ENCODE results near the gene KAZN. TPM values are rescaled to one million over a fixed set of nuclear protein-coding genes. Genes with fewer than 3 reads are reported as not detected.

KAZN gene
- polyA plus RNA-seq, 1 donor (not counting 4 experiments of a cell fraction or from before 2014, with no cell fraction given), result 5.9 TPM

DNA sequence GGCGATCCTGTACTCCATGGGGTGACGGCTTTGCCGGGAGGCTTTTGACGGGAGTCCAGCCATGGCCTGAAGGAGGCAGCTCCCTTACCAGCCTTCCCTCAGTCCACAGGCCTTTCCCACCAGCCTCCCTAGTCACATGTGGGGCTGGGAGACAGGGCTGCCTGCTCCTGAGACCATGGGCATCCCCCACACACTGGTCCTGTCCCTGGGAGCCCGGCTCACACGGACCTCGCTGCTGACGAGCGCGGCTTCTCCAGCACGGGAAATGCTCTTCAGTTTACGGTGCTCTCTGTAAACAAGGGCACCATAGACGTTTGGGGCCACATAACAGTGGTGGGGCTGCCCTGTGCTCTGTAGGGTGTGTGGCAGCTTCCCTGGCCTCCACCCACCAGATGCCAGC is 450.6 kb downstream of the KAZN start:
- H3K4me3 ChIP-seq (ENCODE audit: control insufficient read depth in 2 of 3, extremely low read depth in 1 of 3, insufficient read depth in 2 of 3, low read depth in 1 of 3, low read length in 3 of 3), result no peak overlapping the region
- H3K36me3 ChIP-seq (ENCODE audit: control insufficient read depth in 2 of 2, extremely low read depth in 1 of 2, insufficient read depth in 2 of 2, low read length in 2 of 2), result peaks cover 5 to 6% of the 10 kb centered on the region in 2 experiments
- peaks cover 3% of the 10 kb centered on the region for H3K4me1 ChIP-seq (ENCODE audit: control insufficient read depth, extremely low read depth, insufficient read depth, low read length)
- H2AFZ ChIP-seq (ENCODE audit: control insufficient read depth, low read length), result no peak overlapping the region
- no peaks in the 10 kb centered on the region for H3K27me3 ChIP-seq (ENCODE audit: control insufficient read depth, extremely low read depth, insufficient read depth, low read length)
- no peaks in the 10 kb centered on the region for H3K9me1 ChIP-seq (ENCODE audit: control insufficient read depth, extremely low read depth, insufficient read depth, low read length)
- H3K9me3 ChIP-seq (ENCODE audit: control insufficient read depth, low read depth, low read length), result no peaks in the 10 kb centered on the region
- no peak overlapping the region for H3K4me2 ChIP-seq (ENCODE audit: control insufficient read depth, extremely low read depth, insufficient read depth, low read depth, low read length)
- FAIRE-seq (no peak), DNase-seq (ENCODE audit: low read depth, low spot score) (no peak)
- H3K27ac ChIP-seq (ENCODE audit: control insufficient read depth, insufficient read depth, low read length), result no peak overlapping the region
- no peak for TF ChIP-seq CTCF (optimal IDR thresholded peaks at IDR 0.05 in 1 of 3, IDR thresholded peaks at IDR 0.05 in 1 of 3, conservative IDR thresholded peaks at IDR 0.05 in 1 of 3; ENCODE audit: extremely low read depth in 1 of 3, insufficient read depth in 2 of 3, low read length in 3 of 3)
- TF ChIP-seq EZH2 (IDR thresholded peaks at IDR 0.05; ENCODE audit: low read length), result no peak
- no peak overlapping the region for H3K9ac ChIP-seq (ENCODE audit: control insufficient read depth, extremely low read depth, insufficient read depth, low read length)
- H4K20me1 ChIP-seq (ENCODE audit: control insufficient read depth, extremely low read depth, insufficient read depth, low read length), result no peaks in the 10 kb centered on the region
- no peaks in the 10 kb centered on the region for H3K79me2 ChIP-seq (ENCODE audit: control insufficient read depth, insufficient read depth, low read length)
- dilution Hi-C loops (cut with MboI; ENCODE audit: extremely low pct_ligation_motif_present, low sequenced_read_pairs), result no loop called here

GRCh38 chr1:15051882-15052528 is 453.5 kb downstream of the KAZN start:
- Histone ChIP-seq H3K9ac (ENCODE audit: control insufficient read depth, extremely low read depth, insufficient read depth, low read length) (no peak overlapping the region), H3K79me2 (ENCODE audit: control insufficient read depth, insufficient read depth, low read length) (no peaks in the 10 kb centered on the region), H3K9me3 (ENCODE audit: control insufficient read depth, low read depth, low read length) (no peaks in the 10 kb centered on the region), H3K4me3 (ENCODE audit: control insufficient read depth in 2 of 3, extremely low read depth in 1 of 3, insufficient read depth in 2 of 3, low read depth in 1 of 3, low read length in 3 of 3) (no peak overlapping the region), H3K36me3 (ENCODE audit: control insufficient read depth in 2 of 2, extremely low read depth in 1 of 2, insufficient read depth in 2 of 2, low read length in 2 of 2) (peaks cover 0 to 14% of the 10 kb centered on the region in 2 experiments), H2AFZ (ENCODE audit: control insufficient read depth, low read length) (no peak overlapping the region), H3K27me3 (ENCODE audit: control insufficient read depth, extremely low read depth, insufficient read depth, low read length) (no peaks in the 10 kb centered on the region), H4K20me1 (ENCODE audit: control insufficient read depth, extremely low read depth, insufficient read depth, low read length) (no peaks in the 10 kb centered on the region), H3K4me2 (ENCODE audit: control insufficient read depth, extremely low read depth, insufficient read depth, low read depth, low read length) (no peak overlapping the region), H3K9me1 (ENCODE audit: control insufficient read depth, extremely low read depth, insufficient read depth, low read length) (no peaks in the 10 kb centered on the region), H3K4me1 (ENCODE audit: control insufficient read depth, extremely low read depth, insufficient read depth, low read length) (no peaks in the 10 kb centered on the region), H3K27ac (ENCODE audit: control insufficient read depth, insufficient read depth, low read length) (no peak overlapping the region)
- DNase-seq (ENCODE audit: low read depth, low spot score) (no peak), FAIRE-seq (no peak)
- dilution Hi-C loops (cut with MboI; ENCODE audit: extremely low pct_ligation_motif_present, low sequenced_read_pairs), result no loop called here
- TF ChIP-seq EZH2 (IDR thresholded peaks at IDR 0.05; ENCODE audit: low read length) (no peak), CTCF (optimal IDR thresholded peaks at IDR 0.05 in 1 of 3, IDR thresholded peaks at IDR 0.05 in 1 of 3, conservative IDR thresholded peaks at IDR 0.05 in 1 of 3; ENCODE audit: extremely low read depth in 1 of 3, insufficient read depth in 2 of 3, low read length in 3 of 3) (no peak)
